ENCODE measurements around the gene OPCML. TPM values are rescaled to one million over a fixed set of nuclear protein-coding genes. Genes with fewer than 3 reads are reported as not detected.

The OPCML gene
- total RNA-seq, 1 experiment from 2014 or later = 0.13 TPM

DNA sequence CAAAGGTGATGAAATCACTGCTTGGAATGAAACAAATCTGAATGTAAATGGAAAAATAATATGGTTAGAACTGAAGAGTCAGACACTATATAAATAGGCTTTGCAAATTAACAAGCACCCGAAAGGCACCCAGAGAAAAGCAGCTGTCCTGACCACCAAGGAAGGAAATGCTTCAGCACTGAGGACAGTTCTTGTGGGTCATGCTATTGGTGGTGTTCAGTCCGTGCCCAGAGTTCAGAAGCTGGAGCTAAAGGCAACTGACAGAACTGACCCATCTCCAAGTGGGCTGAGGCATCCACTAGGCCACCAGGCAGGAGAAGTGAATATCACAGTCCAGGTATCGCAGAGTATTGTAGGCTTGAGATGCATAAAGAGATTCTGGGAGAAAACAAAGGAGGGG lies 208.9 kb downstream of the OPCML start:
- intact Hi-C loops (cut with micrococcal nuclease; ENCODE audit: unreplicated experiment) = no loop called here
- no peak overlapping the region for H3K27ac ChIP-seq (ENCODE audit: low read depth, low read length, poor library complexity, severe bottlenecking)
- H3K4me1 ChIP-seq (ENCODE audit: insufficient read depth, low read length, poor library complexity, severe bottlenecking) = no peaks in the 10 kb centered on the region
- H3K4me3 ChIP-seq (ENCODE audit: low read depth, low read length, poor library complexity, severe bottlenecking) = no peak overlapping the region
- no peaks in the 10 kb centered on the region for H3K27me3 ChIP-seq (replicated peaks; ENCODE audit: insufficient read depth, low read depth, low read length, poor library complexity)
- CTCF ChIA-PET = no interaction called here
- DNase-seq (ENCODE audit: low spot score) = no peak
- peaks cover 27% of the 10 kb centered on the region for H3K9me3 ChIP-seq (ENCODE audit: low read depth, low read length, poor library complexity, severe bottlenecking)
- no peak for TF ChIP-seq CTCF (conservative IDR thresholded peaks at IDR 0.05; ENCODE audit: low read depth, low read length)
- no peak for TF ChIP-seq EZH2 (IDR thresholded peaks at IDR 0.05; ENCODE audit: borderline replicate concordance, low read depth, low read length, poor library complexity, severe bottlenecking)
- no TSS peak for BruUV-seq (replicated peaks)
- POLR2A ChIA-PET (ENCODE audit: low non-redundant PET) = no interaction called here
- H3K36me3 ChIP-seq (ENCODE audit: insufficient read depth, low read length, poor library complexity, severe bottlenecking) = no peaks in the 10 kb centered on the region

DNA sequence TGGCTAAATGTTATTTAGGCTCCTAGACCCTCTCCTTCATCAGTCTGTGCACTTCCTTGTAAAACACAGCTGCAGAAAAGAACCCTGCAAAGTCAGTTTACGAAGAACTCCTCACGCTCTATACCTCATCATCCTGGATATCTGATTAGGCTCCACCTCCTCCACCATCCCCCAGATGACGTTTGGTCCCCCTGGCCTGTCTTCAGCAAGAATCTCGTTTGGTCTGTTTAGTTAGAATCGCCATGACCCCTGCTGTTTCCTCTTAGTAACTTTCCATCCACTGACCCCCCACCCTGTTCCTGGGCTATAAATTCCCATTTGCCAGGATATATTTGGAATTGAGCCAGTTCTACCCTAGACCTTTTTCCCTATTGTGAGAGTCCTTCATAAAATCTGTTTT lies 214.1 kb downstream of the OPCML start:
- no peaks in the 10 kb centered on the region for H3K36me3 ChIP-seq (ENCODE audit: insufficient read depth, low read length, poor library complexity, severe bottlenecking)
- DNase-seq (ENCODE audit: low spot score) = no peak
- POLR2A ChIA-PET (ENCODE audit: low non-redundant PET) = no interaction called here
- H3K27me3 ChIP-seq (replicated peaks; ENCODE audit: insufficient read depth, low read depth, low read length, poor library complexity) = no peaks in the 10 kb centered on the region
- CTCF ChIA-PET = no interaction called here
- no peak overlapping the region for H3K27ac ChIP-seq (ENCODE audit: low read depth, low read length, poor library complexity, severe bottlenecking)
- no TSS peak for BruUV-seq (replicated peaks)
- intact Hi-C loops (cut with micrococcal nuclease; ENCODE audit: unreplicated experiment) = no loop called here
- H3K4me1 ChIP-seq (ENCODE audit: insufficient read depth, low read length, poor library complexity, severe bottlenecking) = no peaks in the 10 kb centered on the region
- no peak overlapping the region for H3K4me3 ChIP-seq (ENCODE audit: low read depth, low read length, poor library complexity, severe bottlenecking)
- H3K9me3 ChIP-seq (ENCODE audit: low read depth, low read length, poor library complexity, severe bottlenecking) = peaks cover 32% of the 10 kb centered on the region
- no peak for TF ChIP-seq EZH2 (IDR thresholded peaks at IDR 0.05; ENCODE audit: borderline replicate concordance, low read depth, low read length, poor library complexity, severe bottlenecking)
- no peak for TF ChIP-seq CTCF (conservative IDR thresholded peaks at IDR 0.05; ENCODE audit: low read depth, low read length)

DNA sequence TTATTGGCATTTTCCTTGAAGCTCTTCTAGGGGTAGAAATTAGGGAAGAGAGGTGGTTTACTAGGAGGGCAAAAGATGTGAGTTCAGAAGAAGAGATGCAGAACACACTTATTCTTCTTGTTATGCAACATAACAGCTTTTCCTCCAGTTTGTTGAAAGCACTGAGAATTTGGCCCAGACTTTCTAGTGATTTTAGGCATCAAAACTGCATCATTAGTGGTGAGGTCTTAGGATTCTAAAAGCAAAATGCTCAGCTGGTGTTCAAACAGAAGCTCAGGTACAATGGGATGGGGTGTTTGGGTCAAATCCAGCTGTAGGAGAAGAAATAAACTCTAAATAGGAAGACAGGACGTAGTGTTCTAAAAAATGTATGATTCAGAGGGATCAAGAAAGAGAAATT lies 221.1 kb downstream of the OPCML start:
- ChIA-PET POLR2A (ENCODE audit: low non-redundant PET) (no interaction called here), CTCF (no interaction called here)
- no peak for TF ChIP-seq CTCF (conservative IDR thresholded peaks at IDR 0.05; ENCODE audit: low read depth, low read length)
- TF ChIP-seq EZH2 (IDR thresholded peaks at IDR 0.05; ENCODE audit: borderline replicate concordance, low read depth, low read length, poor library complexity, severe bottlenecking) = no peak
- BruUV-seq (replicated peaks) = no TSS peak
- intact Hi-C loops (cut with micrococcal nuclease; ENCODE audit: unreplicated experiment) = no loop called here
- Histone ChIP-seq H3K4me3 (ENCODE audit: low read depth, low read length, poor library complexity, severe bottlenecking) (no peak overlapping the region), H3K36me3 (ENCODE audit: insufficient read depth, low read length, poor library complexity, severe bottlenecking) (no peaks in the 10 kb centered on the region), H3K9me3 (ENCODE audit: low read depth, low read length, poor library complexity, severe bottlenecking) (peaks cover 30% of the 10 kb centered on the region), H3K27me3 (replicated peaks; ENCODE audit: insufficient read depth, low read depth, low read length, poor library complexity) (no peaks in the 10 kb centered on the region), H3K27ac (ENCODE audit: low read depth, low read length, poor library complexity, severe bottlenecking) (no peak overlapping the region), H3K4me1 (ENCODE audit: insufficient read depth, low read length, poor library complexity, severe bottlenecking) (no peaks in the 10 kb centered on the region)
- DNase-seq (ENCODE audit: low spot score) = no peak

Data from A673 (cell line).